Tibial nerve (tissue), 3 donors: ENCODE measurements around the gene RASGRP2.

ENCODE experiments used
- POLR2A ChIP-seq, 2 donors: fragments of 450-650 bp; IDR thresholded peaks; one replicate each; pipeline ENCODE4 v1.6.1; 2017; ENCODE audit warnings: antibody characterized with exemption in 2 of 2, mild to moderate bottlenecking in 2 of 2, moderate library complexity in 2 of 2
- TF ChIP-seq, protein P1 (sequence below), 5 experiments: fragments of 200-600 bp in 3 of 5; fragments of 450-650 bp in 2 of 5; sonication (generic) in 3 of 5; IDR thresholded peaks; one replicate each; pipeline ENCODE4 v1.5.1; 2016 to 2019; ENCODE audit warnings: antibody characterized with exemption in 5 of 5, mild to moderate bottlenecking in 3 of 5, moderate library complexity in 2 of 5

GRCh38 chr11:64759722-64760719 is 16.1 kb upstream of the RASGRP2 start, which contains the start of gene PYGM:
- TF ChIP-seq, protein P1, sequence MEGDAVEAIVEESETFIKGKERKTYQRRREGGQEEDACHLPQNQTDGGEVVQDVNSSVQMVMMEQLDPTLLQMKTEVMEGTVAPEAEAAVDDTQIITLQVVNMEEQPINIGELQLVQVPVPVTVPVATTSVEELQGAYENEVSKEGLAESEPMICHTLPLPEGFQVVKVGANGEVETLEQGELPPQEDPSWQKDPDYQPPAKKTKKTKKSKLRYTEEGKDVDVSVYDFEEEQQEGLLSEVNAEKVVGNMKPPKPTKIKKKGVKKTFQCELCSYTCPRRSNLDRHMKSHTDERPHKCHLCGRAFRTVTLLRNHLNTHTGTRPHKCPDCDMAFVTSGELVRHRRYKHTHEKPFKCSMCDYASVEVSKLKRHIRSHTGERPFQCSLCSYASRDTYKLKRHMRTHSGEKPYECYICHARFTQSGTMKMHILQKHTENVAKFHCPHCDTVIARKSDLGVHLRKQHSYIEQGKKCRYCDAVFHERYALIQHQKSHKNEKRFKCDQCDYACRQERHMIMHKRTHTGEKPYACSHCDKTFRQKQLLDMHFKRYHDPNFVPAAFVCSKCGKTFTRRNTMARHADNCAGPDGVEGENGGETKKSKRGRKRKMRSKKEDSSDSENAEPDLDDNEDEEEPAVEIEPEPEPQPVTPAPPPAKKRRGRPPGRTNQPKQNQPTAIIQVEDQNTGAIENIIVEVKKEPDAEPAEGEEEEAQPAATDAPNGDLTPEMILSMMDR (IDR thresholded peaks at IDR 0.05), result no peak
- no peak for TF ChIP-seq POLR2A (IDR thresholded peaks at IDR 0.05)
